HG03558 (cell line): ENCODE results near the gene LAMC3.

Source experiments
- ATAC-seq: cut with Tn5 transposase; IDR thresholded peaks from one replicate; pipeline ENCODE4 v1.9.1; 2021; ENCODE audit warnings: moderate number of reproducible peaks; ENCODE audit not compliant: unreplicated experiment; ENCODE audit errors: extremely low read depth

Gene LAMC3

DNA sequence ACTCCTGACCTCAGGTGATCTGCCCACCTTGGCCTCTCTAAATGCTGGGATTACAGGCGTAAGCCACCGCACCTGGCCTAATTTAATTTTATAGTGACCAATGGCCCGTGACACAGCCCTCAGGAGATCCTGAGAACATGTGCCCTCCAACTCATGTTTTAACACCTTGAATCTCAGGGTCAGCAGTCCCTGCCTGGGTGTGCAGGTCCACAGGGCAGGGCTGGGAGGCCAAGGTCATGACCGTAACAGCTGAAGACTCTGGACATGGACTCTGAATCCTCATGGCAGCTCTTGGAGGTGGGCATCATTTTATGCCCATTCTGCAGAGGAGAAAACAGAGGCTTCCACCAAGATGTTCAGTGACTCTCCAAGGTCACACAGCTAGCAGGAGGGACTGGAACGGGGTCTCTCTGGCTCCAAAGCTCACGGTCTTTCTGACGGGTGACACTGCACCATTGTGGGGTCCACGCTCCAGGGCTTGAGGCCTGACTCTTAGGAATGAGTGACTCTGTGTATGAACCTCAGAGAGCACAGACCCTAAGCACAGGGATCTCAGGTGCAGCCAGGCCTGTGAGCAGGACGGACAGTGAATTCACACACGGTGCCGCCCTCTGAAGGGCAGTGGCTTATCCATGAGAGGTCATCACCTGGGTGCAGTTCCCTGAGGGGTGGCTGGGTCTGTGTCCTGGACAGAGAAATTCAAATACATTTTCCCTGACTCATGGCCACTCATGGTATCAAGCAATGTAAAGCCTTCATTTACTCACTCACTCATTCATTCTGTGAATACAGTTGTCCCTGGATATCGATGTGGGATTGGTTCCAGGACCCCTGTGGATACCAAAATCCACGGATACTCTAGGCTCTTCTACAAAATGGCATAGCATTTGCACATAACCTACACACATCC is 32.8 kb upstream of the LAMC3 start:
- ATAC-seq: no peak

DNA sequence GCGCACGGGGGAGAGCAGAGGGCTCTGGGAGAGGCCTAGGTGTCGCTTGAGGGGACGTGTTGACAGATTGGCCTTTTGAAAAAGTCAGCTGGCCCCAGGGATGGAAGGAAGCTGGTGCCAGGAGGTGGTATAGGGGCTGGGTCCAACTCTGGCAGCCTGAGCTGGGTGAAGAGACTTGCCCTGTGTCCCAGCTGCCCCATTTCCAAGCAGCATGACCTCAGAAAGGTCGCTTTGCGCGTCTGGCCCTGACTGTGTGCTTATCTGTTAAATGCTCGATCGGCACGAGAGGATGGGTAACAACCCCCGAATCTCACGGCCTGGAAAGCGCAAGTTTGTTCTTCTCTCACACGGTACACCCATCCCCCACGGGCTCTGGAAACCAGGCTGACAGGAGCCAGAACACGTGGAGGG is 31.2 kb upstream of the LAMC3 start:
- no peak for ATAC-seq

DNA sequence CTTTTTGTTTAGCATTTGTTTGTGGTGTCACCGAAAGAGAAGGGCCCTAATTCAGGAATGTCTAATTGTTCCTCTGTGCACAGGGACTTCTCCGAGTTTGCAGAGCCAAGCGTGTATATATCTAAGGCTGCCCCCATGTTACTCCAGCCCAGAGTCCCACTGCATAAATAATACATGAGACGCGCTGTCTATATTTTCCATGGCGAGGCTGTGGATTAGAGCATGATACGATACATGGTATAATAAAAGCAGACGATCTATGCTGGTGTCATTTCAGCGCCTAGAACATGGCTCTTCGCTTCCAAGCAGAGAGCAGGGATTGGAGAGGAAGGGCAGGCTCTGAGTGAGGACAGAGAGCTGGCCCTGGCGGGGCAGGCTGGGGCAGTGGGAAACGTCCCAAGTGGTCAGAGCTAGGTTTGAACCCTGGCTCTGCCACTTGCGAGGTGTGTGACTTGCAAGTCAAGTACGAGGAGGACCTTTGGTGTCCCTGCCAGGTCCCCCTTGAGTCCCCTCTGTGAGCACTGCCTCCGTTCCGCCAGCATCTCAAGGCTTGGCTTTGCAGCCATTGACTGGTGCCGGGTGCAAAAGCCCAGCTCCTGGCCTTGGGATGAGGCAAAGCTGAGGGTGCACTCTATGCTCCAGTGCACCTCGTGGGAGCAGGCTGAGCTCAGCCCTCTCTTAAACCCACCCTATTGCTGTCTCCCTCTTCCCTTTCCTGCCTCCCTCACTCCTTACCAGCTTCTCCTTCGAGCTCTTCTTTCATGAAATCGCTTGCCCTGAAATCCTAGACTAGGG is 29.2 kb upstream of the LAMC3 start:
- ATAC-seq: no peak

DNA sequence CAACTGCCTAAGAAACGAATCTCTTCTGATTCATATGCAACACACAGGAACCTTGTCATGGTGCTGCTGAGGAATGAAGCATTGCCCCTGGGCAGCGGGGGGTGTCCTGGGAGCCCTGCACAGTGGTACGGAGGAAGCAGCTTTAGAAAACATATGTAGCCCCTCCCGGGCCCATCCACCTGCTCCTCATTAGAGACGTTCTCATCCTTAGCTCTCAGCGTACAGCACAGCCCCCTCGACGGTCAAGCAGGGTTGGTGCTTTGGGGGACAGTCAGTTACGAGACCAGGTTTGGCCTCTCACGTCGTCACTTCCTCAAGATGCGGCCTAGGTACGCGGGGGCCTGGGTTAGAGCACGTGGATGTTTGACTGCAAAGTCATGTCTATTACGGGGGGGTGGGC is 28.4 kb upstream of the LAMC3 start:
- ATAC-seq: no peak

DNA sequence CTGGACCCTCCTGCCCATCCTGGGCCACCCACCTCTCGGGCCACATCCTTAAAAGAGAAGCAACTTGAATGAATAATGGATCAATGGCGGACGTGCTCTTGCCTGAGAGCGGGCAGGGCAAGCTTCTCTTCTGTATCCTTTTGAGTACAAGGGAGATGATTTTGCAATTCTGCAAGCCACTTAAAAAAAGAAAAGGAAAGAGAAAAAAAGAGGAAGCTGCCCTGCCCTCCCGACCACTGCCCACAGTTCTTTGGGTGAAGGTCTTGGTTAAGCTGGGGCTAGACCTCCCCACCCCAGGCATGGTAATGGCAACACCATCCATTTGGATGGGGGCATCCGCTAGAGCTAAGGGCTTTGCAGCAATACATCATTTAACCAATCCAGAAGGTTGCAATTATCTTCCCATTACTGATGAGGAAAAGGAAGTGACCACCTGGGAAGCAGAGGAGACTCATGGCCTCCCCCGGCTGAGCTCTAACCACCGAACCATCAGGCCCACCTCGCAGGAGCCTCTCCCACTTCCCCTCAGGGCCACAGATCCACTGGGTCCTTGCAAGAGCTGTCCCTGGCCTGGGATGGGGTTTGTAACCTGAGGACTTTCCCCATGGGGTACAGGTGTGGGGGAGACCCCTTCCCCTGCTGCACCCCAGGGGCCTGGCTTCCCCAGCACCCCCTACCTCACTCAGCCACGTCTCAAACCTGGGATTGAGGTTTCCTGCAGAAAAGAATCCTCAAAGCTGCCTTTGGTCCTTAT is 27.8 kb upstream of the LAMC3 start:
- no peak for ATAC-seq

DNA sequence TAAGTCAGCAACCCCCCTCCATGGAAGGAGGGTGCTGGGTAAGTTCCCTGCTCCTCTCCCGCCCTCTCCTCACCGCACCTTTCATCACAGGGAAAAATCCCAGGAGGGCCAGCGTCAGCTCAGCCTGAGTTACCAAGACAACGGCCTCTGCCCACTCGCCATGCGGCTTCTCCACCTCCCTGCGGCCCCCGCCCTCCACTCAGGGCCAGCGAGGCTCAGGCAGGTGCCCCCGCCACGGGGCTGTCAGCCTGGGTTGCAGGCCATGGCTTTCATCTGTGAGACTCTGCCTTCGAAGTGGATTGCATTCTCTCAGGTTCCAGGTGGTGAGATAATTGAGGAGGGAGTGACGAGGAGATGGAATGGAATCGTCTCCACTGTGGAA is 27.2 kb upstream of the LAMC3 start:
- no peak for ATAC-seq

DNA sequence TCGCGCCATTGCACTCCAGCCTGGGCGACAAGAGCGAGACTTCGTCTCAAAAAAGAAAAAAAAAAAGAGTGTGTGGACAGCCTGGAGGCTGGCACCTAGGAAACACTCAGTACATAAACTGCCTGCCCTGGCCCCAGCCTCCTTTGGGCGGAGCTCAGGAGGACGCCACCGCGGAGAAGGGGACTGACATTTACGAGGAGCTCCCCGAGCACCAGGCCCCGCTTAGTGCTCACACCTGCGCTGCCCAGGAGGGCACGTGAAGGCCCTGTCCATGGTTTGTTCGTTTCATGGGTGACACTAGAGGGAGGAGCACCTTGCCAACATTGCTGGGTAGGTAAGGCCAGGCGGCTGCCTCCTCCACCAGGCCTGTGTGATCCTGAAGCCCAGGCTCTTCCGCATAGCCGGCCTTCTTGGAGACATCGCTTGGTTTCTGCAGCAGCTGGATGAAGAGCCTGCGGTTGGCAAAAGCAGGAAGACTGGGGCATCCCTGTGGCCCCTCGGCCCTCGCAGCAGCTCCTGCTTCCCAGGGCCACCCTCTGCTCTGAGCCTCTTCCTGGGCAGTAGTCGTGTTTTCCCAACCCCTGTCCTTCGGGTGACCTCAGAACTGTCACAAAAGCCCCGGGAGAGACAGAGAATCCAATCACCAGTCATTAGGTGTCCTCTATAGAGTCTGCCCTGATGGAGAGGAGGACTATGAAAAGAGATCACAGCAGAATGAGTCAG is 26.2 kb upstream of the LAMC3 start:
- no peak for ATAC-seq

DNA sequence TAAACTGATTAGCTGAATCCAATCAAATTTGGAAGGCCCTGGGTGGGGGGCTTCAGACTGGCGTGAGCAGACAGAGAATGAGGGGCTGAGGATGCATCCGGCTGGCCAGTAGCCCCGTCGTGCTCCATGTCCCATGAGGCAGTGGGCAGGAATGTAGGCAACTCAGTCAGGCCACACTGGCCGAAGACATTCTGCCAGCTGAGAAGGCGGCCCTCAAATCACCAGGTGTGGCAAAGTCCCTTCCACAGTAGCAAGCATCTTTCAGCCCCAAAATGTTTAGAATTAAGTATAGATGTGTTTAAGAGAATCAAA is 25.7 kb upstream of the LAMC3 start:
- ATAC-seq: no peak

DNA sequence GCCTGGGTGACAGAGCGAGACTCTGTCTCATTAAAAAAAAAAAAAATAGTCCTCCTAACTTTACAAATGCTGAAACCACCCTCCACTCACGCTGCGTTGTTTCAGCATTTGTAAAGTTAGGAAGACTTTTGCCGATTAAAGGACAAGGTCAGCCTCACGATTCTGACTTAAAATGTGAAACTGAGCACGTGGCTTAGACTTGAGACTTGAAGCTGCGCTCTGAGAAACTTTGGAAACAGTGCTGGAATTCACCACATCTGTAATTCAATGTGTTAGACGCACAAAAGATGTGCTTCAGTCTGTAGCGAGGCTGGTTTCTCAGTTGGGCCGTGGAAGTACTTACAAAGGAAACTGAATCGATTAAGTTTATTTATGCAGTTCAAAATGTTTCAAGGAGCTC is 25.0 kb upstream of the LAMC3 start:
- no peak for ATAC-seq

DNA sequence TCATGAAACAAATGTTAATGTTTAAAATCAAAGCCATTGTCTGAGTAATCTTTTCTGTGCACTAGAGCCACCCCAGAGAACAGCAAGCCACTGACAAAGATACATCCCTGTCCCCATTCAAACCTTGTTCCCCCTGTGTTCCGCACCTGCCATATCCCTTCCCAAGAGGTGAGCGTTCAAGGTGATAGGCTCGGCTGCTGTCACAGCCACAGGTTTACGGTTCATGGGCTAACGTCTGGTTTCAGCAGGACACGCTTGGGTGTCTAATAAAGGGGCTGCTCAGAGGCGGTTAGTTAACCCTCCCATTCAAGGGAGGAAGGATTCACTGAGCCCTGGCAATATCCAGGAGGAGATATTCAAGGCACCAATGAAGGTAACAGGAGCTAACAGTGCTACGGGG is 24.5 kb upstream of the LAMC3 start:
- ATAC-seq: no peak

DNA sequence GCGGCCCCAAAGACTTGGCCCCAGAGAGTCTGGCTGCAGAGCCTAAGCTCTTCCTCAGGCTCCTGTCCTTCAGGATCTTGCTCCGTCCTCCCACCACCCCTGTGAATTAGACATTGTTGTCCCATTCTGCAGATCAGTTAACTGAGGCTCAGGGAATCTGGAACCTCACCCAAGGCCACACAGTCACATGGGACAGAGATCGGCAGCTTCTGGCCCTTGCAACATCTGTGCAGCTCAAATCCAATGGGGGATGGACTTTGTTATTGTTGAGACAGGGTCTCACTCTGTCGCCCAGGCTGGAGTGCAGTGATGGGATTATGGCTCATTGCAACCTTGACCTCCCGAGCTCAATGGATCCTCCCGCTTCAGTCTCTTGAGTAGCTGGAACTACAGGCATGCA is 23.9 kb upstream of the LAMC3 start:
- no peak for ATAC-seq

DNA sequence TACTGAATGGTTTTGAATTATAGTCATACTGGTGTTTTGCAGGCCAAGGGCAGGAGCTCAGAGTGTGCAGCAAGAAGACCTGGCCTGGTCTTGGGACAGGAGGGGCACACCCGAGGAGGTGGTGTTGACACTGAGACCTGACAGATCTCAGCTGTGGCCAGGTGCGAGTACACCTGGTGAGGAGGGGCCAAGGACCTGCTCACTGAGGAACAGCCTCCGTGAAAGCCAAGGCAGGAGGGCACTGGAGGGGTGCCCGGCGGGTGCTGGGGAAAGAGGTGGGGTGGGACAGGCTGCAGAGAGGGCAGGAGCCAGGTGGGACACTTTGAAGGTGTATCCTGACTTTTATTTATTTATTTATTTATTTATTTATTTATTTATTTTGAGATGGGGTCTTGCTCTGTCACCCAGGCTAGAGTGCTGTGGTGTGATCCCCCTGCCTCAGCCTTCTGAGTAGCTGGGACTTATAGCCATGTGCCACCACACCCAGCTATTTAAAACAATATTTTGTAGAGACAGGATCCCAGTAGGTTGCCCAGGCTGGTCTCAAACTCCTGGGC is 23.3 kb upstream of the LAMC3 start:
- ATAC-seq: no peak

DNA sequence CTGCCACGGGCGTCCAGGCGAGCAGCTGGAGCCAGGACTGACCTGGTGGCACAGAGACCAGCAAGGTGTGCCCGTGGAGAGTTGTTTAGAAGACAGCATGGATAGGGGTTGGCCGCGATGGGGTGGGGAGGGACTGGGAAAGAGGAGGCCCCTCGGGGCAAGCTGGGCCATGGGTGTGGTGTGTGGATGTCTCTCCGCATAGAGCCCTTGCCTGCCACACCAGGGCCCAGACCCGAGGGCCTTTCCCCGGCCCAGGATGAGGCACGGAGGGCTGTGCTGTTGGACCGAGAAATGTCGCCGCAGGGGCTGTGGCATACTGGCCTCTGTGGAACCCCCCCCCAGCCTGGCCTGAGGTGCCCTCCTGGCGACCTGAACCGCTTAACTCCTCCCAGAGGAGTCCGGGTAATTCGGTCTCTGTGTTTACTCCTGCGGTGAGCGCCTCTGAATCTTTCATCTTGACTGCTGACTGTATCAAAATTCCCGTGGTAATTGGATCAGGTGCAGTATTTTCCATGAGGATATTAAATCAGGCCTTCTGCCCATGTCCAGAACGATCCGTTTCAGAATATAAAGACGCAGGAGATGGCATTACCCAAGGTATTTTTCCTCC is 22.5 kb upstream of the LAMC3 start:
- no peak for ATAC-seq

DNA sequence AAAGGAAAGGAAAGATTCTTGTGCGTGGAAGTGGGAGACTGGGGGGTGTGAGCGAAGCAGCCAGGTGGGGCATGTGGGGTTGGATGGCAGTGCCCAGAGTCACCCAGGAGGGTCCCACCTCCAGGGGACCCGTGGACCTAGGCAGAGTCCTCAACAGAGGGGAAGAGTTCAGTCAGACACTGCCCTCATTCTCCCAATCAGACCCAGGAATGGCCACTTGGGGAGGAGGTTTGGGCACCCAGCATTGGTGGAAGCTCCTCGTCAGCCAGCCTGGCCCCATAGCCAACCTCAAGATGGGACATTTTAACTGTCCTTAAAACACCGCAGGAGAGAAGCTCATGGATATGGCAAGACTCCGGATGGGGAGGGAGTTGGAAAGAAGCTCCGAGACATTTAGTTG is 21.9 kb upstream of the LAMC3 start:
- no peak for ATAC-seq

DNA sequence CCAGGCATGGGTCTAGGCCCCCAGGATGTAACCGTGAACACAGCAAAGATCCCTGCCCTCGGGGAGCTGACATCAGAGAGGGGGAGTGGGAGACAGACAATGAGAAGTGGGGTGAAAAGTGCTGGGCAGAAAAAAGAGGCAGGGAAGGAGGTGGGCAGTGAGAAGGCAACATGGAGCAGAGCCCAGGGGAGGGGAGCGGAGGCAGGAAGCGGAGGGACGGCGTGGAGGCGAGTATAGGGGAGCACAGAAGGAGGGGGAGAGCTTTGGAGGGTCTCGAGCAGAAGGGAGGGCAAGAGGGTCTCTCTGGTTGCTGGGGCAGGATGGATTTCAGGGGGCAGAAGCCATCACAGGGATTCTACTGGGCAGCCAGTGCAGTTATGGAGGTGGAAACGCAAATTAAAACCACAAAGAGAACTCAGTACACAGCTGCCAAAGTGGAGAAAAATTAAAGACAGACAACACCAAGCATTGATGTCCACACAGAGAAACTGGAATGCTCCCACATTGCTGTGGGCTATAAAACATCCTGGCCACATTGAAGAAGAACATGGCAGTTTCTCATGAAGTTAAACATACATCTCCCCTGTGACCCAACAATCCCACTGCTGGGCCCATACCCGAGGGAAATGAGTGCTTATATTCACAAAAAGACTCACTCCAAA is 21.1 kb upstream of the LAMC3 start:
- no peak for ATAC-seq

DNA sequence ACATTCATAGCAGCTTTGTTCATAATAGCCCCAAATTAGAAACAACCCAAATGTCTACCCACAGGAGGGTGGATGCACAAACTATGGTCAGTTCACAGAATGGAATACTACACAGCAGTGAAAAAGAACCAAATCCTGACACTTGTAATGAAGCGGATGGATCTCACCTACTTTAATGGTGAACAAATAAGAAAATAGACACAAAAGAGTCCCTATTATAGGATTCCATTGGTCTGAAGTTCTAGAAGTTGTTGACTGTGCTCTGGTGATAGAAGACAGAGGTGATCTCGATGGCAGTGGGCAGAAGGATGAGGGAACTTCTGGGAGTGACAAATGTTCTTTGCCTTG is 20.6 kb upstream of the LAMC3 start:
- no peak for ATAC-seq

DNA sequence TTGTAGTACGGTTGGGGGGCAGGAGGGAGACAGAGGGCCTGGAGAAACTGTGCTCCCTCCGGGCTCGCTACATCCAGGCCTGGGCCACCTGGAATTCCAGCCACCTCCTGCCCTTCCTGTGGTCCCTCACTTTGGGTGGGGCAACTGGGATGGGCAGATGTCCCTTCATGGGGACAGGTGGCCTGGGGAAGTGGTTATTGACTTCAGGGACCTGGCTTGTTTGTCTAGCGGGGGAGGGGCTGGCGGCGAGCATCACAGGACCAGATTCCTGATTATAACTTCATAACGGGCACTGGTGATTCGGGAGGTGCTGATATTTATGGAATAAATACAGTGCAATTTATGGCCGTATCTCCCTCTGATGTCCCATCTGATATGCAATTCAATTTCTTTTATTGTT is 20.1 kb upstream of the LAMC3 start:
- ATAC-seq: no peak

DNA sequence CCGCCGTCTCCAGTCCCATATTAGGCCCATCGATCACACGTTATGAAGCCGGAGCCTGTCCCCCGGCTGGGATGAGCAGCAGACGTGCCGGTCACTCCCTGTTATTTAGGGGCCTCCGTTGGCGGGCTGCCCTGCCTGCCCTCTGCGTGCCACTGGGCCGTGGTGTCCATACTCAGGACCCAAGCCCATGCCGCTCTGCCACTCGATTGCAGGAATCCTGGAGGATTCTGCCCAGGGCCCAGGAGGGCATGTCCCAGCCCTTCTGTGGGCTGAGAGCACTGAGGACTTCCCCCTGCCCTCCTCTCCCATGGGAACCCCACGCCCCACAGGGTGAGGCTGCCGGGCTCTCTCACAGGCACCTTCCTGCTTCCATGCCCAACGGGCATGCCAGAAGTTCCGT is 19.6 kb upstream of the LAMC3 start:
- ATAC-seq: no peak

DNA sequence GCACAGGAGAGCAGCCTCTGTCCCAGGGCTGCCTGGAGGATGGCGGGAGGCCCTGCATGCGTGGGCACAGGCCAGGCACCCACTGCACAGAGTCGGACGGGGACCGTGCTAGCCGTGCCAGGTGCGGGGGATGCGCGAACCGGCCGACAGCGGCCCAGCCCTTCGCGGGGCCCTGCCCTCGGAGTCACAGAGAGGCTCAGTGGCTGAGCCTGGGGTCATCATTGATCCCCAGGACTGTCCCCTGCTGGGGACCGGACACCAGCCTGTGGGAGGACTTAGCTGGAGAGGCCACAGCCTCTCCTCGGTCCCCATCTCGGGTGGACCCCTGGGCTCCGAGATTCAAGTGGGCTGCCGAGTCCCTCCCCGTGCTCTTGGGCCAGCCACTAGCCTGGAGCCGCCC is 19.1 kb upstream of the LAMC3 start:
- ATAC-seq: no peak
